Effector CD4-positive, alpha-beta T cell (primary cell): ENCODE data around the gene CAPN13.

ENCODE experiments used
- DNase-seq: peaks from one replicate; pipeline ENCODE4 v3.0.0-alpha.2; 2020

CAPN13 gene

GRCh38 chr2:30786923-30787685 lies 20.1 kb downstream of the CAPN13 start:
- DNase-seq, result no peak

- DNase-seq, result no peak
Observed at GRCh38 chr2:30784682-30785081, 22.6 kb downstream of the CAPN13 start.

- DNase-seq, result no peak
Observed at GRCh38 chr2:30781961-30782533, 25.2 kb downstream of the CAPN13 start.

GRCh38 chr2:30781451-30781850 lies 25.8 kb downstream of the CAPN13 start:
- DNase-seq, result no peak

- DNase-seq, result no peak
Observed at GRCh38 chr2:30780776-30781330, 26.4 kb downstream of the CAPN13 start.

- DNase-seq, result no peak
Observed at GRCh38 chr2:30778611-30779010, 28.6 kb downstream of the CAPN13 start.

GRCh38 chr2:30777661-30778505 lies 29.4 kb downstream of the CAPN13 start:
- DNase-seq, result no peak

- no peak for DNase-seq
Observed at GRCh38 chr2:30776831-30777635, 30.2 kb downstream of the CAPN13 start.

- no peak for DNase-seq
Observed at GRCh38 chr2:30775833-30776232, 31.4 kb downstream of the CAPN13 start.

GRCh38 chr2:30772021-30772705 lies 35.1 kb downstream of the CAPN13 start:
- DNase-seq, result no peak

- DNase-seq, result no peak
Observed at GRCh38 chr2:30770816-30771576, 36.2 kb downstream of the CAPN13 start.

GRCh38 chr2:30769891-30770462 lies 37.3 kb downstream of the CAPN13 start:
- no peak for DNase-seq

- no peak for DNase-seq
Observed at GRCh38 chr2:30769481-30769780, 37.8 kb downstream of the CAPN13 start.

GRCh38 chr2:30768708-30769480 lies 38.4 kb downstream of the CAPN13 start:
- DNase-seq, result no peak

GRCh38 chr2:30768036-30768686 lies 39.1 kb downstream of the CAPN13 start:
- no peak for DNase-seq

- no peak for DNase-seq
Observed at GRCh38 chr2:30766666-30767065, 40.6 kb downstream of the CAPN13 start.

- no peak for DNase-seq
Observed at GRCh38 chr2:30765876-30766470, 41.3 kb downstream of the CAPN13 start.

GRCh38 chr2:30765191-30765590 lies 42.1 kb downstream of the CAPN13 start:
- no peak for DNase-seq
